Esophagus muscularis mucosa (tissue), 4 donors: ENCODE results near the gene REPS2.

Experiments used
- EP300 ChIP-seq: sonication (generic); formaldehyde crosslinking; IDR thresholded peaks from one replicate; pipeline ENCODE4 v1.6.1; 2017; ENCODE audit warnings: antibody characterized with exemption
- POLR2A ChIP-seq: fragments of 450-650 bp; IDR thresholded peaks from one replicate; pipeline ENCODE4 v1.6.1; 2017; ENCODE audit warnings: antibody characterized with exemption, moderate library complexity, mild to moderate bottlenecking, low read depth
- POLR2AphosphoS5 ChIP-seq, 2 donors: sonication (generic); formaldehyde crosslinking; IDR thresholded peaks; one replicate each; pipeline ENCODE4 v1.6.1; 2017; ENCODE audit warnings: antibody characterized with exemption in 2 of 2
- TF ChIP-seq, protein P1 (sequence below), 3 experiments: fragments of 200-600 bp in 2 of 3; fragments of 450-650 bp in 1 of 3; sonication (generic) in 2 of 3; IDR thresholded peaks; one replicate each; pipeline ENCODE4 v1.5.1; 2017 to 2019; ENCODE audit warnings: antibody characterized with exemption in 3 of 3, mild to moderate bottlenecking in 2 of 3, moderate library complexity in 1 of 3

DNA sequence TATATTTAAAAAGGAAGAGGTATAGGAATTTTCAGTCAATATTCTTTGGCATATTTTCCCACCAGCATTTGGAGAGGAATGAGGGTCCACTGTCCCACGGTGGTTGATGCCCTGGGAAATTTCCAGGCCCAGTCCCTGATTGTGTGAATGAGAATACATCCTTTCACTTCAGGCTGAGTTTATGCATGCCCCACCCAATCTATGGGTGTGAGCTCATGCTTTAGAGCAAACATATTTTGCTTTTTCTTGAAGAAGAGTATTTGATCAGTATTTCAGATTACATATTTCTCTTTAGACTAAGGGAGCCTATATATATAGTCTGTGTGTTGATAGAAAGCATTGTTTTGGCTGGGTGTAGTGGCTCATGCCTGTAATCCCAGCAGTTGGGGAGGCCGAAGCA, 77.2 kb downstream of the REPS2 start:
- TF ChIP-seq POLR2A, result no peak
- TF ChIP-seq, protein P1, sequence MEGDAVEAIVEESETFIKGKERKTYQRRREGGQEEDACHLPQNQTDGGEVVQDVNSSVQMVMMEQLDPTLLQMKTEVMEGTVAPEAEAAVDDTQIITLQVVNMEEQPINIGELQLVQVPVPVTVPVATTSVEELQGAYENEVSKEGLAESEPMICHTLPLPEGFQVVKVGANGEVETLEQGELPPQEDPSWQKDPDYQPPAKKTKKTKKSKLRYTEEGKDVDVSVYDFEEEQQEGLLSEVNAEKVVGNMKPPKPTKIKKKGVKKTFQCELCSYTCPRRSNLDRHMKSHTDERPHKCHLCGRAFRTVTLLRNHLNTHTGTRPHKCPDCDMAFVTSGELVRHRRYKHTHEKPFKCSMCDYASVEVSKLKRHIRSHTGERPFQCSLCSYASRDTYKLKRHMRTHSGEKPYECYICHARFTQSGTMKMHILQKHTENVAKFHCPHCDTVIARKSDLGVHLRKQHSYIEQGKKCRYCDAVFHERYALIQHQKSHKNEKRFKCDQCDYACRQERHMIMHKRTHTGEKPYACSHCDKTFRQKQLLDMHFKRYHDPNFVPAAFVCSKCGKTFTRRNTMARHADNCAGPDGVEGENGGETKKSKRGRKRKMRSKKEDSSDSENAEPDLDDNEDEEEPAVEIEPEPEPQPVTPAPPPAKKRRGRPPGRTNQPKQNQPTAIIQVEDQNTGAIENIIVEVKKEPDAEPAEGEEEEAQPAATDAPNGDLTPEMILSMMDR (IDR thresholded peaks at IDR 0.05), result no peak
- no peak for TF ChIP-seq EP300
- no peak for TF ChIP-seq POLR2AphosphoS5 (IDR thresholded peaks at IDR 0.05)
